OCI-LY3 (cell line): ENCODE data around the gene CHST15.

Experiments
- H2AFZ ChIP-seq: fragments of 200-600, 300-600 bp; shearing (Covaris generic); 2 replicates; pipeline ENCODE4 v1.6.0; 2014; ENCODE audit warnings: antibody characterized with exemption, low read depth, low read length
- H3K27ac ChIP-seq: fragments of 200-600, 300-600 bp; sonication (generic); 2 replicates; pipeline ENCODE4 v1.5.1; 2014; ENCODE audit warnings: mild to moderate bottlenecking, low read length, moderate library complexity, mixed read lengths
- H3K27me3 ChIP-seq: fragments of 200-600, 300-600 bp; sonication (generic); 2 replicates; pipeline ENCODE4 v1.6.1; 2014; ENCODE audit warnings: low read depth, low read length, mixed read lengths
- H3K36me3 ChIP-seq: fragments of 200-600, 300-600 bp; sonication (generic); replicated peaks from 2 replicates; pipeline ENCODE3; 2014; ENCODE audit warnings: low read depth, low read length, mixed read lengths
- H3K4me1 ChIP-seq: fragments of 300-600, 200-600 bp; sonication (generic); 2 replicates; pipeline ENCODE4 v1.6.1; 2014; ENCODE audit warnings: low read length, mixed read lengths
- H3K4me2 ChIP-seq: fragments of 200-600, 300-600 bp; sonication (generic); 2 replicates; pipeline ENCODE4 v1.6.1; 2014; ENCODE audit warnings: low read length, mixed read lengths
- H3K4me3 ChIP-seq: fragments of 300-600, 200-600 bp; sonication (generic); 2 replicates; pipeline ENCODE4 v1.5.1; 2014; ENCODE audit warnings: antibody characterized with exemption, mild to moderate bottlenecking, low read length, moderate library complexity
- H3K79me2 ChIP-seq: fragments of 300-600, 200-600 bp; shearing (Covaris generic); 2 replicates; pipeline ENCODE4 v1.6.1; 2014; ENCODE audit warnings: mild to moderate bottlenecking, low read length, mixed read lengths
- H3K9ac ChIP-seq: fragments of 300-600, 200-600 bp; shearing (Covaris generic); 2 replicates; pipeline ENCODE4 v1.6.0; 2014; ENCODE audit warnings: mild to moderate bottlenecking, low read length, moderate library complexity
- H3K9me3 ChIP-seq: fragments of 200-600, 300-600 bp; shearing (Covaris generic); 2 replicates; pipeline ENCODE4 v1.6.1; 2014; ENCODE audit warnings: low read length, mixed read lengths; ENCODE audit not compliant: insufficient read depth
- H4K20me1 ChIP-seq: fragments of 200-600, 300-600 bp; sonication (generic); 2 replicates; pipeline ENCODE4 v1.6.1; 2016; ENCODE audit warnings: low read length, mixed read lengths; ENCODE audit not compliant: insufficient read depth
- EZH2phosphoT487 ChIP-seq: fragments of 200-600 bp; shearing (Covaris generic); IDR thresholded peaks from 2 replicates; pipeline ENCODE4 v1.6.1; 2018; ENCODE audit warnings: antibody characterized with exemption, mixed run types, low read depth
- TF ChIP-seq, protein P1 (sequence below): fragments of 200-600, 300-600 bp; sonication (generic); IDR thresholded peaks from 2 replicates; pipeline ENCODE4 v1.5.1; 2014; ENCODE audit warnings: antibody characterized with exemption, low read length, low read depth

CHST15 gene

GRCh38 chr10:123974406-123974805 is 119.0 kb downstream of the CHST15 start:
- H3K79me2 ChIP-seq, result no peaks in the 10 kb centered on the region
- H3K4me2 ChIP-seq, result no peak overlapping the region
- no peak overlapping the region for H3K27ac ChIP-seq
- H3K9ac ChIP-seq, result no peak overlapping the region
- no peaks in the 10 kb centered on the region for H3K27me3 ChIP-seq
- no peaks in the 10 kb centered on the region for H3K36me3 ChIP-seq
- no peaks in the 10 kb centered on the region for H4K20me1 ChIP-seq
- no peaks in the 10 kb centered on the region for H3K9me3 ChIP-seq
- no peaks in the 10 kb centered on the region for H3K4me1 ChIP-seq
- TF ChIP-seq EZH2phosphoT487, result no peak
- TF ChIP-seq, protein P1, sequence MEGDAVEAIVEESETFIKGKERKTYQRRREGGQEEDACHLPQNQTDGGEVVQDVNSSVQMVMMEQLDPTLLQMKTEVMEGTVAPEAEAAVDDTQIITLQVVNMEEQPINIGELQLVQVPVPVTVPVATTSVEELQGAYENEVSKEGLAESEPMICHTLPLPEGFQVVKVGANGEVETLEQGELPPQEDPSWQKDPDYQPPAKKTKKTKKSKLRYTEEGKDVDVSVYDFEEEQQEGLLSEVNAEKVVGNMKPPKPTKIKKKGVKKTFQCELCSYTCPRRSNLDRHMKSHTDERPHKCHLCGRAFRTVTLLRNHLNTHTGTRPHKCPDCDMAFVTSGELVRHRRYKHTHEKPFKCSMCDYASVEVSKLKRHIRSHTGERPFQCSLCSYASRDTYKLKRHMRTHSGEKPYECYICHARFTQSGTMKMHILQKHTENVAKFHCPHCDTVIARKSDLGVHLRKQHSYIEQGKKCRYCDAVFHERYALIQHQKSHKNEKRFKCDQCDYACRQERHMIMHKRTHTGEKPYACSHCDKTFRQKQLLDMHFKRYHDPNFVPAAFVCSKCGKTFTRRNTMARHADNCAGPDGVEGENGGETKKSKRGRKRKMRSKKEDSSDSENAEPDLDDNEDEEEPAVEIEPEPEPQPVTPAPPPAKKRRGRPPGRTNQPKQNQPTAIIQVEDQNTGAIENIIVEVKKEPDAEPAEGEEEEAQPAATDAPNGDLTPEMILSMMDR, result no peak
- H2AFZ ChIP-seq, result no peak overlapping the region
- no peak overlapping the region for H3K4me3 ChIP-seq

DNA sequence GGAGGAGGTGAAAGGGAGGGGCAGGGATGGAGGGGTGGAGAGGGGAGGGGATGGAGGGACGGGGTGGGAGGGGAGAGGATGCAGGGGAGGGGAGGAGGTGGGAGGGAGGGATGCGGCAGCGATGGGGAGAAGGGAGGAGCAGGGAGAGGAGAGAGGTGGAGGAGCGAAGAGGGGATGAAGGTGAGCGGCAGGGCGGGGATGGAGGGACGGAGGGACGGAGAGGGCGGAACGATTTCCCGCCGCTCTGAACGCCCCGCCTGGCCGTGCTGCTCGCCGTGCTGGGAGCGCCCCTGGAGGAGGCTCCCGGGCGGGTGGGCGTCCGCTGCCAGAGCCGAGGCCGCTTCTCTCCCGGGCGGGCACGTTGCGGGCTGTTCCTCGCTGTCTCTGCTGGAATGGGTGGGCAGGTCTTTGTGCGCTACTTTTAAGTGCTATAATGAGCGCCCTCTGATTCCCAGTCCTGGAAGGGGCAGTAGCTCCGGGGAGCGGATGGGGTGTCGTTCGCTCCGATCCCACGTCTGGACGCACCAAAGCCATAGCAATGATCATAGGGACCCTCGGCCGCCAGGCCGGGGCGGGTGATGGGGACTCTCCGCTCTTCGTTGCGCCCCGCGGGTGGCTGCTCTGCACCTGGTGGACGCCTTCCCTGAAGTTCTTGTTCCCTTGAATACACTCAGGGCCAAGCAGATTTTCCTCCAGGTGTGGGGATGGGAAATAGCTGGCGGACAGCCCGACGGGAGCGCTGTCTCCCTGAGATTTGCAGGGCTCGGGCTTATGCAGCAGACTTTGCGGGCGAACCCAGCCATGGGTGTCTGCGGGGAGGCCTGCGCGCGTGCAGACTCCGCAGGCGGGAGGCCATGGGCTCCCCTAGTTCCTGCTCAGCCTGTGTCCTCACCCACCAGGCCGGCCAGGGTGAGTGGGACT is 120.7 kb downstream of the CHST15 start:
- Histone ChIP-seq H3K27ac (no peak overlapping the region), H3K4me1 (no peaks in the 10 kb centered on the region), H3K79me2 (no peaks in the 10 kb centered on the region), H3K36me3 (no peaks in the 10 kb centered on the region), H3K4me3 (no peak overlapping the region), H4K20me1 (no peaks in the 10 kb centered on the region), H3K27me3 (no peaks in the 10 kb centered on the region), H3K9ac (no peak overlapping the region), H3K9me3 (no peaks in the 10 kb centered on the region), H2AFZ (no peak overlapping the region), H3K4me2 (no peak overlapping the region)
- TF ChIP-seq, protein P1, result no peak
- TF ChIP-seq EZH2phosphoT487, result no peak

DNA sequence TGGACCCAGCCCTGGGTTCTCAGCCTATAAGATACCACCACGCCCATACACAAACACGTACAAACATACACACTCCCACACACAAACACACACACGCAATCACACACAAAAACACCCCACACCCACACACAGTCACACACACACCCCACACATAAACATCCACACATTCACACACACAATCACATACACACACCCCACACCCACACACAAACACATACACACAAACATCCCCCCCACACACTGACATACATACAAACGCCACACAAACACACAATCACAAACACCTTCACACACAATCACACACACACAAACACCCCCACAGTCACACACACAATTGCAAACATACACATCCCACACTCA is 122.5 kb downstream of the CHST15 start:
- Histone ChIP-seq H3K4me1 (no peaks in the 10 kb centered on the region), H3K4me3 (no peak overlapping the region), H4K20me1 (no peaks in the 10 kb centered on the region), H3K27ac (no peak overlapping the region), H3K9me3 (no peaks in the 10 kb centered on the region), H3K4me2 (no peak overlapping the region), H3K79me2 (no peaks in the 10 kb centered on the region), H3K9ac (no peak overlapping the region), H3K27me3 (0 out of 2 replicates have a peak, but pooled peaks cover 5% of the 10 kb centered on the region), H2AFZ (no peak overlapping the region), H3K36me3 (no peaks in the 10 kb centered on the region)
- TF ChIP-seq, protein P1, result no peak
- no peak for TF ChIP-seq EZH2phosphoT487

DNA sequence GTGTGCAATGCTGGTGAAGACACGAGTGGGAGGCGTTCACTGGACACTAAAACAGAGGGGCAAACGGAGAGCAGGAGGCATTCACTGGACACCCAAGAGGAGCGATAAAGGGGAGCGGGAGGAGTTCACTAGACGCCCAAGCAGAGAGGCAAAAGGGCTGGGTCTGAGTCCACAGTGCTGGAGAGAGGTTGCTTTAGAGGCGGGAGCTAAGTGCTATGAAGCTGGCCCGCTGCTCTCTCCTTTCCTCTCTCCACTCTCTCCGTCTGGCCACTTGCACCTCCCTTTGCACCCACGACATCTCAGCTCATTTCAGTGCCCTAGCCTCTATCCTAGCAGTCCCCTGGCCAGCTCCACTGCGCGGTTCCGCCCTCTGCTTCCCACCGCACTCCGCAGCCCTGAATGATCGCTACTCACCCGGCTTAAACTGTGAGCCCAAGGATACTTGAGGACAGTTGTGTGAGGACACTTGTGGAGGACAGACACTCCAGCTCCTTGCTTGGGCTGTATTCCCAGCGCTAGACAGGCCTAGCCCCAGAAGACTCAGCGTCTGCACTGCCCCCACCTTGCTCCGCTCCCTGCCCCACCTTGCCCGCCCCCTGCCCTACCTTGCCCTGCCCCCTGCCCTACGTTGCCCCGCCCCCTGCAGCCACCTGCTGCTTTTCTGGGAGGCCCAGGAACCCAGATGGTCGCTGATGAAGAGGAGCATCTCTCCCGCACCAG is 123.0 kb downstream of the CHST15 start:
- Histone ChIP-seq H3K4me1 (no peaks in the 10 kb centered on the region), H3K9ac (no peak overlapping the region), H4K20me1 (no peaks in the 10 kb centered on the region), H2AFZ (no peak overlapping the region), H3K4me3 (no peak overlapping the region), H3K79me2 (no peaks in the 10 kb centered on the region), H3K9me3 (no peaks in the 10 kb centered on the region), H3K27me3 (0 out of 2 replicates have a peak, but pooled peaks cover 5% of the 10 kb centered on the region), H3K27ac (no peak overlapping the region), H3K4me2 (no peak overlapping the region), H3K36me3 (no peaks in the 10 kb centered on the region)
- TF ChIP-seq, protein P1, result no peak
- no peak for TF ChIP-seq EZH2phosphoT487
